ENCODE data around the gene HIP1R. TPM values are rescaled to one million over a fixed set of nuclear protein-coding genes. Genes with fewer than 3 reads are reported as not detected.
A peak's percentile ranks its signal among the peaks of the same experiment; 100 is the strongest.

The HIP1R gene
- total RNA-seq, 1 experiment from 2014 or later = 36.7 TPM

GRCh38 chr12:122884091-122884826 is 49.0 kb downstream of the HIP1R start:
- H3K4me3 ChIP-seq (ENCODE audit: low read depth in 2 of 2, low read length in 2 of 2) = peak overlapping the region; percentile 5 to 15; a peak in 3 of 4 replicates
- intact Hi-C loops (cut with micrococcal nuclease; ENCODE audit: unreplicated experiment) (no loop called here), in situ Hi-C loops (cut with HindIII; ENCODE audit: low pct_unique_long_range_greater_than_20kb, low sequenced_read_pairs) (no loop called here)
- peak overlapping the region; percentile 100 for H3K27ac ChIP-seq (ENCODE audit: low read length)
- ATAC-seq (no peak), DNase-seq (ENCODE audit: low read depth, low spot score) (no peak)
- TF ChIP-seq REST (IDR thresholded peaks at IDR 0.05; ENCODE audit: insufficient read depth in 1 of 2, low read depth in 2 of 2, low read length in 1 of 2) (no peak), TCF7L2 (IDR thresholded peaks at IDR 0.05; ENCODE audit: low read depth, low read length) (no peak), SIN3A (IDR thresholded peaks at IDR 0.05; ENCODE audit: borderline replicate concordance, insufficient read depth, low read depth, low read length) (no peak), CTCF (IDR thresholded peaks at IDR 0.05) (no peak), POLR2AphosphoS5 (IDR thresholded peaks at IDR 0.05; ENCODE audit: low read depth, low read length) (no peak)
- BruUV-seq (replicated peaks) = no TSS peak
- CTCF ChIA-PET = no interaction called here
- H3K9me3 ChIP-seq (ENCODE audit: control insufficient read depth, insufficient read depth, low read depth, low read length) = no peaks in the 10 kb centered on the region
- H3K4me1 ChIP-seq (ENCODE audit: control insufficient read depth, insufficient read depth, low read length) = peaks cover 88% of the 10 kb centered on the region
- H3K36me3 ChIP-seq (ENCODE audit: control insufficient read depth, insufficient read depth, low read length) = no peaks in the 10 kb centered on the region
- H3K27me3 ChIP-seq (ENCODE audit: control insufficient read depth, insufficient read depth, low read length) = no peaks in the 10 kb centered on the region
- POLR2A ChIA-PET = interaction anchor here (0.5 kb wide), 1 partner anchor 57 kb away, joined by 4 read pairs; no protein-coding TSS in a partner anchor

- Histone ChIP-seq H3K27ac (ENCODE audit: low read length) (peak overlapping the region; percentile 100), H3K27me3 (ENCODE audit: control insufficient read depth, insufficient read depth, low read length) (no peaks in the 10 kb centered on the region), H3K4me1 (ENCODE audit: control insufficient read depth, insufficient read depth, low read length) (peaks cover 86% of the 10 kb centered on the region), H3K9me3 (ENCODE audit: control insufficient read depth, insufficient read depth, low read depth, low read length) (no peaks in the 10 kb centered on the region), H3K36me3 (ENCODE audit: control insufficient read depth, insufficient read depth, low read length) (no peaks in the 10 kb centered on the region), H3K4me3 (ENCODE audit: low read depth in 2 of 2, low read length in 2 of 2) (peak overlapping the region; percentile 0 to 15; a peak in 2 of 4 replicates)
- ATAC-seq = no peak
- ChIA-PET CTCF (no interaction called here), POLR2A (interaction anchor here (0.5 kb wide), 1 partner anchor 56 kb away, joined by 4 read pairs; no protein-coding TSS in a partner anchor)
- BruUV-seq (replicated peaks) = no TSS peak
- TF ChIP-seq POLR2AphosphoS5 (IDR thresholded peaks at IDR 0.05; ENCODE audit: low read depth, low read length) (no peak), SIN3A (IDR thresholded peaks at IDR 0.05; ENCODE audit: borderline replicate concordance, insufficient read depth, low read depth, low read length) (no peak), CTCF (IDR thresholded peaks at IDR 0.05) (no peak), REST (IDR thresholded peaks at IDR 0.05; ENCODE audit: insufficient read depth in 1 of 2, low read depth in 2 of 2, low read length in 1 of 2) (no peak), TCF7L2 (IDR thresholded peaks at IDR 0.05; ENCODE audit: low read depth, low read length) (no peak)
- in situ Hi-C loops (cut with HindIII; ENCODE audit: low pct_unique_long_range_greater_than_20kb, low sequenced_read_pairs) = no loop called here
- no peak for DNase-seq (ENCODE audit: low read depth, low spot score)
- intact Hi-C loops (cut with micrococcal nuclease; ENCODE audit: unreplicated experiment) = no loop called here
Observed at GRCh38 chr12:122884860-122885259, 49.6 kb downstream of the HIP1R start.
